K562 (cell line): ENCODE data around the gene GATA6. TPM values are rescaled to one million over a fixed set of nuclear protein-coding genes. Genes with fewer than 3 reads are reported as not detected.

Source experiments
- ATAC-seq: fragments of 200-7000 bp; cut with Tn5 transposase; 3 replicates; pipeline ENCODE4 v1.9.1; 2020; ENCODE audit warnings: moderate library complexity
- BruUV-seq: library from RNA; stranded (reverse); fragments of 400-500 nt; replicated peaks from 2 replicates; lab custom pipeline; 2021; lab: Mats Ljungman, UMichigan
- CTCF ChIA-PET: fragments of 300-600 bp; formaldehyde crosslinking; extraction: SDS; loops from one replicate; lab custom pipeline; 2021; ENCODE audit warnings: low intra/inter-chr PET ratio; lab: Yijun Ruan, JAX
- POLR2A ChIA-PET: fragments of 300-600, 350-650 bp; sonication (Branson Sonifier 250); formaldehyde crosslinking; extraction: SDS; loops from one replicate; lab custom pipeline; 2021; ENCODE audit warnings: antibody characterized with exemption, inconsistent platforms; lab: Yijun Ruan, JAX
- DNase-seq, 4 experiments: peaks; one replicate each; pipeline versions ENCODE4 v3.0.0 to v3.0.0-alpha.2; 2011 to 2018; ENCODE audit warnings: low spot score in 3 of 4, mixed read lengths in 3 of 4; ENCODE audit errors: extremely low read depth in 1 of 4
- FAIRE-seq: peaks from 2 replicates; lab custom pipeline; 2011; peaks lifted over from hg19 to GRCh38; lab: Jason Lieb, UNC
- H2AFZ ChIP-seq: 2 replicates; pipeline ENCODE4 v1.6.0; 2011; ENCODE audit warnings: low read depth, low read length, control low read depth, inconsistent platforms
- H3K27ac ChIP-seq: fragments of 200-600 bp; 3 replicates; pipeline ENCODE4 v1.8.0; 2011; ENCODE audit warnings: low read depth, mild to moderate bottlenecking, control low read depth, inconsistent platforms, low read length, moderate library complexity, mixed read lengths; ENCODE audit errors: extremely low read depth
- H3K27me3 ChIP-seq, 2 experiments: fragments of 300-600 bp in 1 of 2; 2 replicates in 1 of 2; 3 replicates in 1 of 2; pipeline versions ENCODE4 v1.6.0 to v1.8.0; 2011; ENCODE audit warnings: inconsistent platforms in 2 of 2, low read length in 2 of 2, mild to moderate bottlenecking in 1 of 2, mixed read lengths in 1 of 2, moderate library complexity in 1 of 2; ENCODE audit not compliant: control insufficient read depth in 2 of 2, insufficient read depth in 2 of 2
- H3K36me3 ChIP-seq: fragments of 300-600 bp; 3 replicates; pipeline ENCODE4 v1.8.0; 2011; ENCODE audit warnings: mild to moderate bottlenecking, low read length, inconsistent platforms; ENCODE audit not compliant: control insufficient read depth, insufficient read depth
- H3K4me1 ChIP-seq, 2 experiments: fragments of 200-600 bp in 1 of 2; replicated peaks in 1 of 2; 2 replicates in 1 of 2; 3 replicates in 1 of 2; pipeline versions ENCODE4 v1.5.1 to v1.8.0; 2011; ENCODE audit warnings: inconsistent platforms in 2 of 2, low read length in 2 of 2, mild to moderate bottlenecking in 1 of 2, mixed read lengths in 1 of 2, moderate library complexity in 1 of 2; ENCODE audit not compliant: control insufficient read depth in 2 of 2, insufficient read depth in 2 of 2
- H3K4me2 ChIP-seq: 2 replicates; pipeline ENCODE4 v1.6.1; 2011; ENCODE audit warnings: low read length, control low read depth, inconsistent platforms, mixed read lengths; ENCODE audit not compliant: insufficient read depth
- H3K4me3 ChIP-seq: fragments of 200-600 bp; sonication (generic), shearing (Covaris generic); 2 replicates; pipeline ENCODE4 v1.5.1; 2016; ENCODE audit warnings: control low read depth, inconsistent platforms
- H3K79me2 ChIP-seq: fragments of 200-600 bp; 3 replicates; pipeline ENCODE4 v1.8.0; 2011; ENCODE audit warnings: low read length, inconsistent platforms; ENCODE audit not compliant: control insufficient read depth, insufficient read depth
- H3K9ac ChIP-seq, 2 experiments: 2 replicates each; pipeline versions ENCODE4 v1.6.0 to v1.6.1; 2011; ENCODE audit warnings: low read depth in 2 of 2, low read length in 2 of 2, control low read depth in 1 of 2, inconsistent platforms in 1 of 2, mild to moderate bottlenecking in 1 of 2, mixed read lengths in 1 of 2; ENCODE audit not compliant: insufficient read depth in 1 of 2
- H3K9me1 ChIP-seq: one replicate; pipeline ENCODE4 v1.6.0; 2011; ENCODE audit warnings: inconsistent platforms, mild to moderate bottlenecking, low read length, moderate library complexity; ENCODE audit not compliant: control insufficient read depth, insufficient read depth
- H3K9me3 ChIP-seq: replicated peaks from 2 replicates; pipeline ENCODE4 v1.5.1; 2011; ENCODE audit warnings: low read depth, low read length, inconsistent platforms; ENCODE audit not compliant: control insufficient read depth, insufficient read depth
- H4K20me1 ChIP-seq: replicated peaks from 2 replicates; pipeline ENCODE4 v1.6.1; 2011; ENCODE audit warnings: low read length, inconsistent platforms, mixed read lengths; ENCODE audit not compliant: control insufficient read depth, insufficient read depth
- CHD7 ChIP-seq: fragments of 200-600 bp; sonication (generic); IDR thresholded peaks from one replicate; pipeline ENCODE4 v1.6.1; 2012; ENCODE audit warnings: mild to moderate bottlenecking, low read depth, low read length, inconsistent platforms
- CTBP1 ChIP-seq: fragments of 450-650 bp; IDR thresholded peaks from 2 replicates; pipeline ENCODE4 v1.6.1; 2016; ENCODE audit warnings: borderline replicate concordance
- ETV1 ChIP-seq: fragments of 450-650 bp; conservative IDR thresholded peaks from 2 replicates; pipeline ENCODE4 v1.6.1; 2016; ENCODE audit warnings: missing genetic modification characterization, control low read depth, low read depth, missing compliant biosample characterization
- HES1 ChIP-seq: fragments of 450-650 bp; IDR thresholded peaks from 2 replicates; pipeline ENCODE4 v1.6.1; 2016; ENCODE audit warnings: low read depth, mild to moderate bottlenecking, moderate library complexity
- HMBOX1 ChIP-seq: sonication (generic); IDR thresholded peaks from 2 replicates; pipeline ENCODE4 v1.6.1; 2016
- MTA1 ChIP-seq: fragments of 450-650 bp; IDR thresholded peaks from 2 replicates; pipeline ENCODE4 v1.6.1; 2017; ENCODE audit warnings: borderline replicate concordance
- PCBP2 ChIP-seq: fragments of 200-400 bp; formaldehyde crosslinking; IDR thresholded peaks from 2 replicates; pipeline ENCODE4 v1.6.1; 2018; ENCODE audit warnings: low read length, low read depth, mild to moderate bottlenecking, moderate library complexity; ENCODE audit not compliant: poor library complexity, severe bottlenecking
- ZFP1 ChIP-seq: fragments of 450-650 bp; formaldehyde crosslinking; IDR thresholded peaks from 2 replicates; pipeline ENCODE4 v1.4.0; 2020; ENCODE audit warnings: mild to moderate bottlenecking, mixed read lengths
- ZNF354B ChIP-seq: fragments of 250-450 bp; sonication (Bioruptor Pico); IDR thresholded peaks from 2 replicates; pipeline ENCODE4 v1.4.0; 2020
- WGBS: fragments of 100-300 bp; shearing (Covaris generic); methylation state at CpG from one replicate; pipeline ENCODE4 v1.1.6; 2016; ENCODE audit warnings: low coverage, mixed read lengths; ENCODE audit not compliant: insufficient coverage; ENCODE audit errors: missing lambda C conversion rate; 5-methylcytosine and 5-hydroxymethylcytosine counted together
- in situ Hi-C: fragments of 300-500 bp; cut with MboI; formaldehyde crosslinking; loops from 4 replicates; pipeline ENCODE4 v1.15.0; 2018; ENCODE audit warnings: inconsistent platforms, mixed read lengths
- intact Hi-C: fragments of 100-400 bp; cut with micrococcal nuclease; formaldehyde crosslinking; loops from 2 replicates; pipeline ENCODE4 v1.14.2; 2022
- polyA plus RNA-seq, 8 experiments: library from polyadenylated mRNA; depleted of rRNA in 4 of 8; stranded (reverse) in 5 of 8; unstranded in 3 of 8; fragments of >200 nt; fragmentation: Nextera tagmentation in 2 of 8; fragmentation: Illumina TruSeq in 1 of 8; extraction: Ambion mirVana in 2 of 8; extraction: Trizol in 1 of 8; gene quantifications; 2 replicates each; pipeline versions ENCODE4 v1.2.1 to v1.2.3, GENCODE V29; 2011 to 2014; ENCODE audit warnings: inconsistent platforms in 1 of 8, missing spikeins in 1 of 8
- total RNA-seq, 7 experiments: library from RNA; depleted of rRNA in 6 of 7; stranded (reverse); fragments of >200 nt in 6 of 7; fragmentation: Illumina TruSeq in 2 of 7; extraction: Trizol in 2 of 7; gene quantifications; 2 replicates each; pipeline versions ENCODE4 v1.2.1 to v1.2.3, GENCODE V29; 2011 to 2021; ENCODE audit warnings: low replicate concordance in 1 of 7

Gene GATA6
- total and polyA plus RNA-seq, 9 of the 15 experiments (the other 6 are each of a cell fraction or from before 2014, with no cell fraction given), result 0.01 to 0.24 (median 0.16) TPM; not detected in 5

GRCh38 chr18:22173221-22173927, 4.0 kb downstream of the GATA6 start:
- BruUV-seq, result no TSS peak
- no peak for TF ChIP-seq CHD7
- TF ChIP-seq ZNF354B, result no peak
- TF ChIP-seq CTBP1, result no peak
- TF ChIP-seq PCBP2, result no peak
- TF ChIP-seq HMBOX1, result no peak
- no peak for TF ChIP-seq MTA1
- TF ChIP-seq ZFP1 (CRISPR knock-in tag), result no peak
- no peak for TF ChIP-seq ETV1 (tag)
- no peak for TF ChIP-seq HES1

More at GRCh38 chr18:22173221-22173927, 4.0 kb downstream of the GATA6 start:
- in situ Hi-C loops, result no loop called here
- ChIA-PET POLR2A (no interaction called here), CTCF (no interaction called here)
- no peaks in the 10 kb centered on the region for H3K79me2 ChIP-seq
- no peaks in the 10 kb centered on the region; the same call in 1 of the 2 replicates for H3K9me3 ChIP-seq
- intact Hi-C loops, result no loop called here
- H3K9me1 ChIP-seq, result no peaks in the 10 kb centered on the region
- H2AFZ ChIP-seq, result no peak overlapping the region
- 26% methylated on average over 22 of the region's 22 CpGs for WGBS
- ATAC-seq (no peak), DNase-seq (no peak), FAIRE-seq (peak; percentile 6)
- no peak overlapping the region for H3K9ac ChIP-seq
- peaks cover 8 to 27% of the 10 kb centered on the region in 2 experiments for H3K4me1 ChIP-seq
- H3K36me3 ChIP-seq, result no peaks in the 10 kb centered on the region
- H3K4me2 ChIP-seq, result no peak overlapping the region
- no peak overlapping the region for H3K4me3 ChIP-seq
- peaks cover 24 to 48% of the 10 kb centered on the region in 2 experiments; a peak in 4 of 5 replicates for H3K27me3 ChIP-seq
- H3K27ac ChIP-seq, result no peak overlapping the region
- H4K20me1 ChIP-seq, result peaks cover 3% of the 10 kb centered on the region
